Measurements from ENCODE around the gene AJUBA.

The AJUBA gene

GRCh38 chr14:22932146-22932545 is 50.2 kb downstream of the AJUBA start:
- no peak for DNase-seq

- no peak for DNase-seq
Measured at GRCh38 chr14:22929961-22930364, 52.4 kb downstream of the AJUBA start.

GRCh38 chr14:22929104-22929960 is 53.0 kb downstream of the AJUBA start, which contains the start of gene PRMT5:
PRMT5 (minus strand) TSS chr14:22929376; CDS start chr14:22929361, 15 bp downstream.
- peak; percentile 97 for DNase-seq

- DNase-seq: no peak
Measured at GRCh38 chr14:22928237-22929103, 53.9 kb downstream of the AJUBA start.

GRCh38 chr14:22926316-22926715 is 56.0 kb downstream of the AJUBA start:
- no peak for DNase-seq

- no peak for DNase-seq
Measured at GRCh38 chr14:22925513-22925912, 56.8 kb downstream of the AJUBA start.

GRCh38 chr14:22923746-22924145 is 58.6 kb downstream of the AJUBA start:
- no peak for DNase-seq

- DNase-seq: no peak
Measured at GRCh38 chr14:22922294-22922693, 60.1 kb downstream of the AJUBA start.

All from T1000 (cell line).